Uterus (tissue), 4 donors: ENCODE data around the gene DENND2A. TPM values are rescaled to one million over a fixed set of nuclear protein-coding genes. Genes with fewer than 3 reads are reported as not detected.

Experiments used
- DNase-seq, 2 donors: peaks; one replicate each; pipeline ENCODE4 v3.0.0-alpha.2; 2019 to 2020
- H3K27ac ChIP-seq, 2 donors: fragments of 200-600 bp; sonication (generic); 1 replicate in 1 of 2; 2 replicates in 1 of 2; pipeline ENCODE4 v1.5.1; 2016 to 2018
- H3K27me3 ChIP-seq, 2 donors: fragments of 200-600 bp; sonication (generic); one replicate each; pipeline ENCODE4 v1.5.1; 2018 to 2019; ENCODE audit warnings: control low read depth in 1 of 2
- H3K36me3 ChIP-seq, 2 donors: fragments of 200-600 bp; sonication (generic); one replicate each; pipeline ENCODE4 v1.5.1; 2019; ENCODE audit warnings: control low read depth in 1 of 2
- H3K4me1 ChIP-seq, 2 donors: fragments of 200-600 bp; sonication (generic); one replicate each; pipeline ENCODE4 v1.5.1; 2018 to 2019; ENCODE audit warnings: control low read depth in 1 of 2
- H3K4me3 ChIP-seq, 2 donors: fragments of 200-600 bp; sonication (generic); 1 replicate in 1 of 2; 2 replicates in 1 of 2; pipeline ENCODE4 v1.5.1; 2018 to 2019; ENCODE audit warnings: mild to moderate bottlenecking in 1 of 2
- H3K9me3 ChIP-seq, 2 donors: fragments of 200-600 bp; sonication (generic); one replicate each; pipeline ENCODE4 v1.5.1; 2019; ENCODE audit warnings: control low read depth in 1 of 2
- CTCF ChIP-seq, 4 experiments: fragments of 200-600 bp in 2 of 4; fragments of 450-650 bp in 2 of 4; sonication (generic) in 2 of 4; IDR thresholded peaks; one replicate each; pipeline ENCODE4 v1.5.1; 2016 to 2019; ENCODE audit warnings: antibody characterized with exemption in 4 of 4, mild to moderate bottlenecking in 2 of 4, moderate library complexity in 1 of 4
- POLR2A ChIP-seq, 2 donors: fragments of 450-650 bp; IDR thresholded peaks; one replicate each; pipeline ENCODE4 v1.6.1; 2016; ENCODE audit warnings: antibody characterized with exemption in 2 of 2, mild to moderate bottlenecking in 1 of 2, moderate library complexity in 1 of 2
- intact Hi-C: fragments of 100-400 bp; cut with DNase I; formaldehyde crosslinking; loops from one replicate; pipeline ENCODE4 v1.15.1; 2023; ENCODE audit warnings: low total_unique reads
- total RNA-seq, 4 donors: library from RNA; depleted of rRNA in 3 of 4; stranded (reverse); fragments of >200 nt in 3 of 4; gene quantifications; one replicate each; pipeline versions ENCODE4 v1.1.0 to v1.2.4, GENCODE V29; 2014 to 2023
- donor health status: DM: yes; HTN: yes; CAD: no.

Gene DENND2A
- total RNA-seq, 4 donors from 2014 or later: 9.1 to 84.8 (median 35.5) TPM

- TF ChIP-seq CTCF (IDR thresholded peaks at IDR 0.05) (no peak), POLR2A (IDR thresholded peaks at IDR 0.05) (no peak)
- Histone ChIP-seq H3K4me3 (no peak overlapping the region), H3K4me1 (no peaks in the 10 kb centered on the region), H3K27ac (no peak overlapping the region), H3K27me3 (no peaks in the 10 kb centered on the region), H3K36me3 (no peaks in the 10 kb centered on the region), H3K9me3 (no peaks in the 10 kb centered on the region)
- no peak for DNase-seq
- intact Hi-C loops: no loop called here
Measured at GRCh38 chr7:140685407-140686087, 44.9 kb upstream of the DENND2A start.

GRCh38 chr7:140684066-140684950 lies 43.7 kb upstream of the DENND2A start:
- DNase-seq: no peak
- H3K4me1 ChIP-seq: no peaks in the 10 kb centered on the region
- no peak overlapping the region for H3K27ac ChIP-seq
- H3K27me3 ChIP-seq: no peaks in the 10 kb centered on the region
- intact Hi-C loops: no loop called here
- H3K36me3 ChIP-seq: no peaks in the 10 kb centered on the region
- H3K9me3 ChIP-seq: no peaks in the 10 kb centered on the region
- no peak overlapping the region for H3K4me3 ChIP-seq
- TF ChIP-seq POLR2A (IDR thresholded peaks at IDR 0.05) (no peak), CTCF (IDR thresholded peaks at IDR 0.05) (no peak)

GRCh38 chr7:140683657-140684056 lies 43.0 kb upstream of the DENND2A start:
- TF ChIP-seq POLR2A (IDR thresholded peaks at IDR 0.05): no peak
- TF ChIP-seq CTCF (IDR thresholded peaks at IDR 0.05): no peak
- Histone ChIP-seq H3K36me3 (no peaks in the 10 kb centered on the region), H3K9me3 (no peaks in the 10 kb centered on the region), H3K4me3 (no peak overlapping the region), H3K27ac (no peak overlapping the region), H3K4me1 (no peaks in the 10 kb centered on the region), H3K27me3 (no peaks in the 10 kb centered on the region)
- no peak for DNase-seq
- intact Hi-C loops: no loop called here

- TF ChIP-seq POLR2A (IDR thresholded peaks at IDR 0.05) (no peak), CTCF (IDR thresholded peaks at IDR 0.05) (no peak)
- DNase-seq: no peak
- Histone ChIP-seq H3K9me3 (no peaks in the 10 kb centered on the region), H3K4me1 (no peaks in the 10 kb centered on the region), H3K27me3 (no peaks in the 10 kb centered on the region), H3K4me3 (no peak overlapping the region), H3K27ac (no peak overlapping the region), H3K36me3 (no peaks in the 10 kb centered on the region)
- intact Hi-C loops: no loop called here
Measured at GRCh38 chr7:140681766-140682165, 41.2 kb upstream of the DENND2A start.

GRCh38 chr7:140680886-140681285 lies 40.3 kb upstream of the DENND2A start:
- Histone ChIP-seq H3K27ac (no peak overlapping the region), H3K36me3 (no peaks in the 10 kb centered on the region), H3K27me3 (no peaks in the 10 kb centered on the region), H3K4me3 (no peak overlapping the region), H3K4me1 (no peaks in the 10 kb centered on the region), H3K9me3 (no peaks in the 10 kb centered on the region)
- TF ChIP-seq POLR2A (IDR thresholded peaks at IDR 0.05) (no peak), CTCF (IDR thresholded peaks at IDR 0.05) (no peak)
- no peak for DNase-seq
- intact Hi-C loops: no loop called here
